ENCODE measurements around the gene CEP19.

GRCh38 chr3:196666001-196666867 lies 45.8 kb downstream of the CEP19 start:
- no peak for TF ChIP-seq GATA2 (IDR thresholded peaks at IDR 0.05; ENCODE audit: low read depth, low read length)
- no peak for TF ChIP-seq GATA3 (IDR thresholded peaks at IDR 0.05; ENCODE audit: low read depth, low read length)
